HepG2 (cell line): Measurements from ENCODE around the gene KLRF2. TPM values are rescaled to one million over a fixed set of nuclear protein-coding genes. Genes with fewer than 3 reads are reported as not detected.

Source experiments
- ATAC-seq: fragments of 200-7000 bp; cut with Tn5 transposase; 3 replicates; pipeline ENCODE4 v1.9.1; 2020; ENCODE audit warnings: mild to moderate bottlenecking, moderate library complexity
- BruUV-seq: library from RNA; stranded (reverse); fragments of 400-500 nt; replicated peaks from 2 replicates; lab custom pipeline; 2021; lab: Mats Ljungman, UMichigan
- CTCF ChIA-PET: fragments of 300-600 bp; formaldehyde crosslinking; extraction: SDS; loops from one replicate; lab custom pipeline; 2021; ENCODE audit warnings: low total read pairs, inconsistent platforms, low intra/inter-chr PET ratio; lab: Yijun Ruan, JAX
- POLR2A ChIA-PET: fragments of 350-600 bp; sonication (Branson Sonifier 250); formaldehyde crosslinking; loops from one replicate; lab custom pipeline; 2020; ENCODE audit warnings: antibody characterized with exemption, inconsistent platforms; lab: Yijun Ruan, JAX
- DNase-seq: peaks from one replicate; pipeline ENCODE4 v3.0.0-alpha.2; 2015; ENCODE audit warnings: low spot score
- FAIRE-seq: peaks from 3 replicates; lab custom pipeline; 2011; peaks lifted over from hg19 to GRCh38; lab: Jason Lieb, UNC
- H2AFZ ChIP-seq: one replicate; pipeline ENCODE4 v1.6.1; 2011; ENCODE audit warnings: low read length, inconsistent platforms
- H3K27ac ChIP-seq: fragments of 300-600 bp; 3 replicates; pipeline ENCODE4 v1.8.0; 2011; ENCODE audit warnings: mixed run types, mild to moderate bottlenecking, mixed read lengths, low read length, inconsistent platforms; ENCODE audit not compliant: insufficient read depth; ENCODE audit errors: extremely low read length
- H3K27me3 ChIP-seq, 2 experiments: fragments of 200-600 bp in 1 of 2; 2 replicates in 1 of 2; 3 replicates in 1 of 2; pipeline versions ENCODE4 v1.6.0 to v1.8.0; 2011; ENCODE audit warnings: low read length in 2 of 2, mild to moderate bottlenecking in 2 of 2, moderate library complexity in 2 of 2, inconsistent platforms in 1 of 2; ENCODE audit not compliant: insufficient read depth in 2 of 2, control insufficient read depth in 1 of 2
- H3K36me3 ChIP-seq, 2 experiments: fragments of 200-600 bp in 1 of 2; replicated peaks in 1 of 2; 2 replicates in 1 of 2; 3 replicates in 1 of 2; pipeline versions ENCODE4 v1.5.1 to v1.8.0; 2011; ENCODE audit warnings: low read length in 2 of 2, inconsistent platforms in 1 of 2; ENCODE audit not compliant: insufficient read depth in 2 of 2, control insufficient read depth in 1 of 2
- H3K4me1 ChIP-seq: 2 replicates; pipeline ENCODE4 v1.5.1; 2012; ENCODE audit warnings: low read length, inconsistent platforms; ENCODE audit not compliant: insufficient read depth
- H3K4me2 ChIP-seq: 2 replicates; pipeline ENCODE4 v1.6.0; 2011; ENCODE audit warnings: low read depth, low read length, inconsistent platforms
- H3K4me3 ChIP-seq, 3 experiments: fragments of 200-600 bp in 1 of 3; sonication (generic), shearing (Covaris generic) in 1 of 3; replicated peaks in 1 of 3; 2 replicates each; pipeline ENCODE4 v1.5.1; 2011 to 2016; ENCODE audit warnings: low read length in 3 of 3, inconsistent platforms in 2 of 3, low read depth in 2 of 3, mild to moderate bottlenecking in 2 of 3, control low read depth in 1 of 3, mixed read lengths in 1 of 3; ENCODE audit not compliant: insufficient read depth in 1 of 3
- H3K79me2 ChIP-seq: one replicate; pipeline ENCODE4 v1.6.1; 2011; ENCODE audit warnings: low read length, inconsistent platforms; ENCODE audit not compliant: insufficient read depth
- H3K9ac ChIP-seq: 2 replicates; pipeline ENCODE4 v1.6.0; 2011; ENCODE audit warnings: mild to moderate bottlenecking, low read depth, low read length, inconsistent platforms; ENCODE audit not compliant: insufficient read depth
- H3K9me3 ChIP-seq: 2 replicates; pipeline ENCODE4 v1.5.1; 2012; ENCODE audit warnings: mild to moderate bottlenecking, low read length
- H4K20me1 ChIP-seq: 2 replicates; pipeline ENCODE4 v1.6.0; 2011; ENCODE audit warnings: inconsistent platforms, mild to moderate bottlenecking, low read length, moderate library complexity; ENCODE audit not compliant: insufficient read depth
- ARHGAP35 ChIP-seq: sonication (generic); formaldehyde crosslinking; IDR thresholded peaks from 2 replicates; pipeline ENCODE4 v1.9.0; 2022; ENCODE audit warnings: mild to moderate bottlenecking, inconsistent platforms, moderate library complexity, missing genetic modification reagents, borderline replicate concordance
- CCAR2 ChIP-seq: fragments of 200-400 bp; formaldehyde crosslinking; optimal IDR thresholded peaks from 2 replicates; pipeline ENCODE3; 2018; ENCODE audit warnings: low read depth, mild to moderate bottlenecking, low read length, moderate library complexity
- CHCHD3 ChIP-seq: sonication (generic); formaldehyde crosslinking; IDR thresholded peaks from 2 replicates; pipeline ENCODE4 v1.8.0; 2022; ENCODE audit warnings: mild to moderate bottlenecking, missing genetic modification reagents, moderate library complexity
- FOXA1 ChIP-seq, 2 experiments: fragments of 450-650 bp in 1 of 2; sonication (generic) in 1 of 2; formaldehyde crosslinking in 1 of 2; IDR thresholded peaks; 2 replicates each; pipeline versions ENCODE4 v1.4.0 to v1.6.1; 2016 to 2020; ENCODE audit warnings: missing genetic modification reagents in 1 of 2
- HDAC1 ChIP-seq: sonication (generic); formaldehyde crosslinking; IDR thresholded peaks from 2 replicates; pipeline ENCODE4 v1.5.1; 2020; ENCODE audit warnings: mild to moderate bottlenecking, missing genetic modification reagents
- MLLT10 ChIP-seq: sonication (generic); formaldehyde crosslinking; IDR thresholded peaks from 2 replicates; pipeline ENCODE4 v1.4.0; 2020; ENCODE audit warnings: missing genetic modification reagents
- NFE2 ChIP-seq: sonication (generic); formaldehyde crosslinking; IDR thresholded peaks from 2 replicates; pipeline ENCODE4 v1.4.0; 2020; ENCODE audit warnings: missing genetic modification reagents
- NFIB ChIP-seq: sonication (generic); formaldehyde crosslinking; IDR thresholded peaks from 2 replicates; pipeline ENCODE4 v1.9.0; 2021; ENCODE audit warnings: missing genetic modification reagents, mild to moderate bottlenecking, borderline replicate concordance
- PRMT3 ChIP-seq: sonication (generic); formaldehyde crosslinking; IDR thresholded peaks from 2 replicates; pipeline ENCODE4 v1.8.1; 2022; ENCODE audit warnings: low read depth, mild to moderate bottlenecking, moderate library complexity, missing genetic modification reagents, borderline replicate concordance
- RXRB ChIP-seq: IDR thresholded peaks from 2 replicates; pipeline ENCODE4 v1.6.1; 2016; ENCODE audit warnings: borderline replicate concordance, missing genetic modification reagents, missing compliant biosample characterization
- TBX2 ChIP-seq: sonication (generic); formaldehyde crosslinking; IDR thresholded peaks from 2 replicates; pipeline ENCODE4 v1.5.0; 2020; ENCODE audit warnings: missing genetic modification reagents, mild to moderate bottlenecking, borderline replicate concordance
- U2AF2 ChIP-seq: fragments of 200-400 bp; formaldehyde crosslinking; IDR thresholded peaks from 2 replicates; pipeline ENCODE4 v1.6.1; 2017; ENCODE audit warnings: low read depth, mild to moderate bottlenecking, low read length
- ZBTB44 ChIP-seq: sonication (generic); formaldehyde crosslinking; IDR thresholded peaks from 2 replicates; pipeline ENCODE4 v1.4.0; 2020; ENCODE audit warnings: missing genetic modification reagents
- WGBS: methylation state at CpG from one replicate; pipeline ENCODE4 v1.1.6; 2017; ENCODE audit warnings: low lambda C conversion rate; 5-methylcytosine and 5-hydroxymethylcytosine counted together
- in situ Hi-C: cut with HindIII; loops from 2 replicates; pipeline ENCODE4 v1.10.0; 2017; ENCODE audit warnings: low pct_unique_long_range_greater_than_20kb; ENCODE audit not compliant: extremely low pct_ligation_motif_present
- intact Hi-C: fragments of 100-400 bp; cut with micrococcal nuclease; formaldehyde crosslinking; loops from one replicate; pipeline ENCODE4 v1.10.0; 2022; ENCODE audit not compliant: unreplicated experiment
- polyA plus RNA-seq, 8 experiments: library from polyadenylated mRNA; depleted of rRNA in 3 of 8; stranded (reverse) in 7 of 8; unstranded in 1 of 8; fragments of >200 nt; fragmentation: Illumina TruSeq in 4 of 8; extraction: Trizol in 4 of 8; gene quantifications; 2 replicates each; pipeline versions ENCODE4 v1.2.1 to v1.2.3, GENCODE V29; 2011 to 2016; ENCODE audit warnings: low read depth in 4 of 8, missing spikeins in 1 of 8, mixed read lengths in 1 of 8; ENCODE audit not compliant: insufficient read depth in 1 of 8
- total RNA-seq, 5 experiments: library from RNA; depleted of rRNA; stranded (reverse); fragments of >200 nt; fragmentation: Illumina TruSeq; extraction: Trizol; gene quantifications; 2 replicates each; pipeline ENCODE4 v1.2.3, GENCODE V29; 2016; ENCODE audit warnings: low read depth in 1 of 5

Gene KLRF2
- total and polyA plus RNA-seq, 2 of the 13 experiments (the other 11 are each of a cell fraction or from before 2014, with no cell fraction given) = not detected

- Histone ChIP-seq H4K20me1 (no peaks in the 10 kb centered on the region), H3K9ac (no peak overlapping the region), H3K4me3 (no peak overlapping the region), H3K27ac (no peak overlapping the region), H3K27me3 (peaks cover 0 to 7% of the 10 kb centered on the region in 2 experiments; a peak in 2 of 5 replicates), H3K4me1 (no peaks in the 10 kb centered on the region), H3K4me2 (no peak overlapping the region), H3K36me3 (no peaks in the 10 kb centered on the region), H2AFZ (no peak overlapping the region), H3K9me3 (peaks cover 32% of the 10 kb centered on the region), H3K79me2 (no peaks in the 10 kb centered on the region)
- FAIRE-seq = no peak
- ChIA-PET CTCF (no interaction called here), POLR2A (no interaction called here)
- in situ Hi-C loops = no loop called here
- no TSS peak for BruUV-seq
- TF ChIP-seq U2AF2 (no peak), FOXA1 (IDR thresholded peaks at IDR 0.05) (no peak), FOXA1 (CRISPR knock-in tag; IDR thresholded peaks at IDR 0.05) (no peak)
- ATAC-seq = no peak
- no peak for DNase-seq
- intact Hi-C loops = no loop called here
Observed at GRCh38 chr12:9909724-9910123, 28.4 kb downstream of the KLRF2 start.

- ATAC-seq = no peak
- no TSS peak for BruUV-seq
- no peak for FAIRE-seq
- no peak for TF ChIP-seq PRMT3 (CRISPR knock-in tag)
- TF ChIP-seq ZBTB44 (CRISPR knock-in tag) = no peak
- no peak for TF ChIP-seq CHCHD3 (CRISPR knock-in tag)
- TF ChIP-seq MLLT10 (CRISPR knock-in tag) = no peak
- no peak for TF ChIP-seq NFE2
- no peak for TF ChIP-seq ARHGAP35
- TF ChIP-seq TBX2 (CRISPR knock-in tag) = no peak
- TF ChIP-seq CCAR2 = no peak
- no peak for TF ChIP-seq HDAC1
- TF ChIP-seq NFIB = no peak
- no peak for TF ChIP-seq RXRB (CRISPR knock-in tag)
Observed at GRCh38 chr12:9910716-9911421, 29.6 kb downstream of the KLRF2 start.

More at GRCh38 chr12:9910716-9911421, 29.6 kb downstream of the KLRF2 start:
- no peaks in the 10 kb centered on the region for H3K36me3 ChIP-seq
- ChIA-PET CTCF (no interaction called here), POLR2A (no interaction called here)
- no peak overlapping the region for H3K27ac ChIP-seq
- no peak overlapping the region for H3K4me3 ChIP-seq
- peaks cover 0 to 7% of the 10 kb centered on the region in 2 experiments; a peak in 2 of 5 replicates for H3K27me3 ChIP-seq
- in situ Hi-C loops (no loop called here), intact Hi-C loops (no loop called here)
- H3K9me3 ChIP-seq = peaks cover 32% of the 10 kb centered on the region
- no peaks in the 10 kb centered on the region for H3K4me1 ChIP-seq
- no peak for DNase-seq
- no peak overlapping the region for H3K9ac ChIP-seq
- no peak overlapping the region for H2AFZ ChIP-seq
- H3K79me2 ChIP-seq = no peaks in the 10 kb centered on the region
- H4K20me1 ChIP-seq = no peaks in the 10 kb centered on the region
- H3K4me2 ChIP-seq = no peak overlapping the region
- 16% methylated on average over 7 of the region's 7 CpGs for WGBS
